Caco-2 (cell line): ENCODE data around the gene DIS3L2. TPM values are rescaled to one million over a fixed set of nuclear protein-coding genes. Genes with fewer than 3 reads are reported as not detected.

Source experiments
- BruUV-seq: library from RNA; stranded (reverse); fragments of 400-500 nt; replicated peaks from 2 replicates; lab custom pipeline; 2021; lab: Mats Ljungman, UMichigan
- CTCF ChIA-PET: fragments of 300-600 bp; sonication (Branson Sonifier 250); formaldehyde crosslinking; loops from one replicate; lab custom pipeline; 2022; ENCODE audit warnings: antibody characterized with exemption; lab: Charles Lee
- POLR2A ChIA-PET: fragments of 300-600 bp; sonication (Branson Sonifier 250); formaldehyde crosslinking; loops from one replicate; lab custom pipeline; 2022; ENCODE audit warnings: antibody characterized with exemption; lab: Charles Lee
- DNase-seq, 2 experiments: peaks; one replicate each; pipeline versions ENCODE4 v3.0.0 to v3.0.0-alpha.2; 2020 to 2022
- H3K27me3 ChIP-seq: replicated peaks from 2 replicates; pipeline ENCODE4 v1.6.0; 2011; ENCODE audit warnings: low read length; ENCODE audit not compliant: control insufficient read depth, insufficient read depth
- H3K36me3 ChIP-seq: 2 replicates; pipeline ENCODE4 v1.5.1; 2011; ENCODE audit warnings: low read length; ENCODE audit not compliant: control insufficient read depth, insufficient read depth
- H3K4me1 ChIP-seq: fragments of 250-450 bp; sonication (Bioruptor Pico); 2 replicates; pipeline ENCODE4 v1.5.1; 2020; ENCODE audit warnings: mild to moderate bottlenecking
- H3K4me3 ChIP-seq: 2 replicates; pipeline ENCODE4 v1.5.1; 2011; ENCODE audit warnings: low read depth, mild to moderate bottlenecking, control low read depth, low read length
- H3K9me3 ChIP-seq: fragments of 250-450 bp; sonication (Bioruptor Pico); 2 replicates; pipeline ENCODE4 v1.5.1; 2020; ENCODE audit warnings: mild to moderate bottlenecking, moderate library complexity
- H3K27ac Mint-ChIP-seq: one replicate; pipeline ENCODE4 v1.8.0; 2022; ENCODE audit warnings: mixed read lengths; ENCODE audit not compliant: unreplicated experiment
- H3K27me3 Mint-ChIP-seq: one replicate; pipeline ENCODE4 v1.8.0; 2022; ENCODE audit warnings: mixed read lengths; ENCODE audit not compliant: insufficient read depth, unreplicated experiment
- H3K36me3 Mint-ChIP-seq: one replicate; pipeline ENCODE4 v1.8.0; 2022; ENCODE audit warnings: mild to moderate bottlenecking, mixed read lengths; ENCODE audit not compliant: insufficient read depth, unreplicated experiment
- H3K4me1 Mint-ChIP-seq: one replicate; pipeline ENCODE4 v1.8.0; 2022; ENCODE audit warnings: low read depth, mixed read lengths; ENCODE audit not compliant: unreplicated experiment
- H3K4me3 Mint-ChIP-seq: one replicate; pipeline ENCODE4 v1.8.0; 2022; ENCODE audit warnings: mild to moderate bottlenecking, moderate library complexity, mixed read lengths; ENCODE audit not compliant: unreplicated experiment
- H3K9me3 Mint-ChIP-seq: one replicate; pipeline ENCODE4 v1.8.0; 2022; ENCODE audit warnings: mixed read lengths; ENCODE audit not compliant: unreplicated experiment
- intact Hi-C: fragments of 100-400 bp; cut with micrococcal nuclease; formaldehyde crosslinking; loops from one replicate; pipeline ENCODE4 v1.10.0; 2022; ENCODE audit not compliant: unreplicated experiment
- total RNA-seq: library from RNA; stranded (reverse); gene quantifications from 2 replicates; pipeline ENCODE4 v1.2.3, GENCODE V29; 2022
- TF ChIP-seq, protein P1 (sequence below), 2 experiments: fragments of 200-600 bp in 1 of 2; IDR thresholded peaks; 1 replicate in 1 of 2; 2 replicates in 1 of 2; pipeline versions ENCODE4 v1.5.1 to v1.8.0; 2011 to 2022; ENCODE audit warnings: antibody characterized with exemption in 1 of 2, control low read depth in 1 of 2, inconsistent platforms in 1 of 2, low read depth in 1 of 2, low read length in 1 of 2, mild to moderate bottlenecking in 1 of 2, moderate library complexity in 1 of 2; ENCODE audit not compliant: insufficient read depth in 1 of 2, severe bottlenecking in 1 of 2, unreplicated experiment in 1 of 2

DIS3L2 gene
- total RNA-seq, 1 experiment from 2014 or later: 15.5 TPM

DNA sequence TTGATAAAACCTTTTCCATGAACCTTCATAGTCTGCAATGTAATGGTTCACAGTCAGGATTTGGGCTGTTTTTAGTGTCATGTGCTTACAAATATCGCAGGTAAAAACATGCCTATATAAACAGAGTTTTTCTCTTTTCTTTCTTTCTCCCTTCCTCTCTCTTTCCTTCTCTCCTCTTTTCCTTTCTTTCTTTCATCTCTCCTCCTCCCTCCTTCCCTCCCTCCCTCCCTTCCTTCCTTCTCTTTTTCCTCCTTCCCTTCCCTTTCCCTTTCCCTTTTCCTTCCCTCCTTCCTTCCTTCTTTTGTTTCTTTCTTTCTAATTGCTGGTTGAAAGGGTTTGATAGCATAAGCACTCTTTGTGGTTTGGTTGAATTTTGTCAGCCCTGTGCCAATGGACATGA is 25.7 kb upstream of the DIS3L2 start:
- H3K9me3 ChIP-seq: no peaks in the 10 kb centered on the region
- ChIA-PET POLR2A (no interaction called here), CTCF (interaction anchor here (0.6 kb wide), 1 partner anchor 9 kb away, joined by 8 read pairs; no protein-coding TSS in a partner anchor)
- H3K4me1 Mint-ChIP-seq: no peaks in the 10 kb centered on the region
- no peaks in the 10 kb centered on the region for H3K27me3 ChIP-seq
- H3K36me3 ChIP-seq: no peaks in the 10 kb centered on the region
- no peak for DNase-seq
- no peak overlapping the region for H3K27ac Mint-ChIP-seq
- H3K4me1 ChIP-seq: no peaks in the 10 kb centered on the region
- BruUV-seq: no TSS peak
- TF ChIP-seq, protein P1, sequence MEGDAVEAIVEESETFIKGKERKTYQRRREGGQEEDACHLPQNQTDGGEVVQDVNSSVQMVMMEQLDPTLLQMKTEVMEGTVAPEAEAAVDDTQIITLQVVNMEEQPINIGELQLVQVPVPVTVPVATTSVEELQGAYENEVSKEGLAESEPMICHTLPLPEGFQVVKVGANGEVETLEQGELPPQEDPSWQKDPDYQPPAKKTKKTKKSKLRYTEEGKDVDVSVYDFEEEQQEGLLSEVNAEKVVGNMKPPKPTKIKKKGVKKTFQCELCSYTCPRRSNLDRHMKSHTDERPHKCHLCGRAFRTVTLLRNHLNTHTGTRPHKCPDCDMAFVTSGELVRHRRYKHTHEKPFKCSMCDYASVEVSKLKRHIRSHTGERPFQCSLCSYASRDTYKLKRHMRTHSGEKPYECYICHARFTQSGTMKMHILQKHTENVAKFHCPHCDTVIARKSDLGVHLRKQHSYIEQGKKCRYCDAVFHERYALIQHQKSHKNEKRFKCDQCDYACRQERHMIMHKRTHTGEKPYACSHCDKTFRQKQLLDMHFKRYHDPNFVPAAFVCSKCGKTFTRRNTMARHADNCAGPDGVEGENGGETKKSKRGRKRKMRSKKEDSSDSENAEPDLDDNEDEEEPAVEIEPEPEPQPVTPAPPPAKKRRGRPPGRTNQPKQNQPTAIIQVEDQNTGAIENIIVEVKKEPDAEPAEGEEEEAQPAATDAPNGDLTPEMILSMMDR (IDR thresholded peaks at IDR 0.05; ENCODE audit: insufficient read depth in 1 of 2, low read depth in 1 of 2, low read length in 1 of 2, severe bottlenecking in 1 of 2, unreplicated experiment in 1 of 2): no peak
- peaks cover 3% of the 10 kb centered on the region for H3K27me3 Mint-ChIP-seq
- no peaks in the 10 kb centered on the region for H3K36me3 Mint-ChIP-seq
- H3K4me3 ChIP-seq: no peak overlapping the region
- H3K9me3 Mint-ChIP-seq: no peaks in the 10 kb centered on the region
- intact Hi-C loops: no loop called here
- no peak overlapping the region for H3K4me3 Mint-ChIP-seq

DNA sequence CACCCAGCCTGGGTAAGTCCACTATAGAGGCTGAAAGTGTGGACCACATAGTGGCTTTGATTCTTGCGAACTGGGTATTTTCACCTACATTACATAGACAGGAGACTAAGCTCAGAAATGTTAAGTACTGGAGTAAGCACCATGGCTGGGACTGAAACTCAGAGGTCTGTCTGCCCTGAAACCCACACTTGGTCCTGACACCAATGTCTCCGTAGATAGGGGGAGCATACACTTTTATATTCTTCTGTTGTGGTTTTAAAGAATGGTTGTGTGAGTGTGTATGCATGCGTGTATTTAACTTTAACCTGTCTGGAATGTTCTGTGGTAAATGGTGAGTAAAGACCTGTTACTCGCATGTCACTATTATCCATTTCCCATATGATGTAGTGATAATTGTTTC is 25.0 kb upstream of the DIS3L2 start:
- Histone ChIP-seq H3K9me3 (no peaks in the 10 kb centered on the region), H3K27me3 (no peaks in the 10 kb centered on the region), H3K4me1 (no peaks in the 10 kb centered on the region), H3K4me3 (no peak overlapping the region), H3K36me3 (no peaks in the 10 kb centered on the region)
- Mint-ChIP-seq H3K27me3 (peaks cover 3% of the 10 kb centered on the region), H3K27ac (no peak overlapping the region), H3K9me3 (no peaks in the 10 kb centered on the region), H3K4me3 (no peak overlapping the region), H3K4me1 (no peaks in the 10 kb centered on the region), H3K36me3 (no peaks in the 10 kb centered on the region)
- CTCF ChIA-PET: no interaction called here
- TF ChIP-seq, protein P1 (IDR thresholded peaks at IDR 0.05; ENCODE audit: insufficient read depth in 1 of 2, low read depth in 1 of 2, low read length in 1 of 2, severe bottlenecking in 1 of 2, unreplicated experiment in 1 of 2): no peak
- intact Hi-C loops: no loop called here
- no TSS peak for BruUV-seq
- DNase-seq: no peak
- POLR2A ChIA-PET: no interaction called here

DNA sequence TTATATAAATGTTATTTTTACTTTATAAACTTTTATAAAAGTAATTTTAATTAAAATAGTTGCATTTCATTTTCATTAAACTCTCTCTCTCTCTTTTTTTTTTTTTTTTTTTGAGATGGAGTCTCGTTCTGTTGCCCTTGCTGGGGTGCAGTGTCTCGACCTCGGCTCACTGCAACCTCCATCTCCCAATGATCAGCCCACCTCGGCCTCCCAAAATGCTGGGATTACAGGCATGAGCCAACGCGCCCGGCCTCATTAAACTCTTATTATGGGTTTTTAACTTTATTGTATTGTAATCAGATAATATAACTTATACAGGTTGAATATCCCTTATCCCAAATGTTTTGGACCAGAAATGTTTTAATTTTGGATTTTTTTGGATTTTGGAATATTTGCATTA is 24.5 kb upstream of the DIS3L2 start:
- no peak for DNase-seq
- ChIA-PET CTCF (no interaction called here), POLR2A (no interaction called here)
- Histone ChIP-seq H3K9me3 (no peaks in the 10 kb centered on the region), H3K4me3 (no peak overlapping the region), H3K36me3 (no peaks in the 10 kb centered on the region), H3K27me3 (no peaks in the 10 kb centered on the region), H3K4me1 (no peaks in the 10 kb centered on the region)
- no peak overlapping the region for H3K27ac Mint-ChIP-seq
- peaks cover 3% of the 10 kb centered on the region for H3K27me3 Mint-ChIP-seq
- intact Hi-C loops: no loop called here
- BruUV-seq: no TSS peak
- TF ChIP-seq, protein P1 (IDR thresholded peaks at IDR 0.05; ENCODE audit: insufficient read depth in 1 of 2, low read depth in 1 of 2, low read length in 1 of 2, severe bottlenecking in 1 of 2, unreplicated experiment in 1 of 2): no peak
- H3K36me3 Mint-ChIP-seq: no peaks in the 10 kb centered on the region
- H3K4me1 Mint-ChIP-seq: no peaks in the 10 kb centered on the region
- H3K4me3 Mint-ChIP-seq: no peak overlapping the region
- no peaks in the 10 kb centered on the region for H3K9me3 Mint-ChIP-seq
